Measurements from ENCODE around the gene KCNMB4. TPM values are rescaled to one million over a fixed set of nuclear protein-coding genes. Genes with fewer than 3 reads are reported as not detected.

Gene KCNMB4
- total RNA-seq, 3 donors from 2014 or later, result 0.98 to 1.5 (median 1.4) TPM

GRCh38 chr12:70448371-70448770 is 82.3 kb downstream of the KCNMB4 start:
- no peak overlapping the region for H3K4me3 ChIP-seq
- DNase-seq (ENCODE audit: low spot score in 2 of 2), result no peak
- intact Hi-C loops (cut with DNase I; ENCODE audit: low total_unique reads), result no loop called here
- no peaks in the 10 kb centered on the region for H3K27me3 ChIP-seq
- H3K4me1 ChIP-seq, result no peaks in the 10 kb centered on the region
- H3K9me3 ChIP-seq, result peaks cover 19 to 26% of the 10 kb centered on the region in 2 donors
- H3K27ac ChIP-seq, result no peak overlapping the region
- TF ChIP-seq POLR2A (IDR thresholded peaks at IDR 0.05) (no peak), POLR2AphosphoS5 (IDR thresholded peaks at IDR 0.05) (no peak)
- TF ChIP-seq, protein P1, sequence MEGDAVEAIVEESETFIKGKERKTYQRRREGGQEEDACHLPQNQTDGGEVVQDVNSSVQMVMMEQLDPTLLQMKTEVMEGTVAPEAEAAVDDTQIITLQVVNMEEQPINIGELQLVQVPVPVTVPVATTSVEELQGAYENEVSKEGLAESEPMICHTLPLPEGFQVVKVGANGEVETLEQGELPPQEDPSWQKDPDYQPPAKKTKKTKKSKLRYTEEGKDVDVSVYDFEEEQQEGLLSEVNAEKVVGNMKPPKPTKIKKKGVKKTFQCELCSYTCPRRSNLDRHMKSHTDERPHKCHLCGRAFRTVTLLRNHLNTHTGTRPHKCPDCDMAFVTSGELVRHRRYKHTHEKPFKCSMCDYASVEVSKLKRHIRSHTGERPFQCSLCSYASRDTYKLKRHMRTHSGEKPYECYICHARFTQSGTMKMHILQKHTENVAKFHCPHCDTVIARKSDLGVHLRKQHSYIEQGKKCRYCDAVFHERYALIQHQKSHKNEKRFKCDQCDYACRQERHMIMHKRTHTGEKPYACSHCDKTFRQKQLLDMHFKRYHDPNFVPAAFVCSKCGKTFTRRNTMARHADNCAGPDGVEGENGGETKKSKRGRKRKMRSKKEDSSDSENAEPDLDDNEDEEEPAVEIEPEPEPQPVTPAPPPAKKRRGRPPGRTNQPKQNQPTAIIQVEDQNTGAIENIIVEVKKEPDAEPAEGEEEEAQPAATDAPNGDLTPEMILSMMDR (IDR thresholded peaks at IDR 0.05), result no peak
- H3K36me3 ChIP-seq, result no peaks in the 10 kb centered on the region

DNA sequence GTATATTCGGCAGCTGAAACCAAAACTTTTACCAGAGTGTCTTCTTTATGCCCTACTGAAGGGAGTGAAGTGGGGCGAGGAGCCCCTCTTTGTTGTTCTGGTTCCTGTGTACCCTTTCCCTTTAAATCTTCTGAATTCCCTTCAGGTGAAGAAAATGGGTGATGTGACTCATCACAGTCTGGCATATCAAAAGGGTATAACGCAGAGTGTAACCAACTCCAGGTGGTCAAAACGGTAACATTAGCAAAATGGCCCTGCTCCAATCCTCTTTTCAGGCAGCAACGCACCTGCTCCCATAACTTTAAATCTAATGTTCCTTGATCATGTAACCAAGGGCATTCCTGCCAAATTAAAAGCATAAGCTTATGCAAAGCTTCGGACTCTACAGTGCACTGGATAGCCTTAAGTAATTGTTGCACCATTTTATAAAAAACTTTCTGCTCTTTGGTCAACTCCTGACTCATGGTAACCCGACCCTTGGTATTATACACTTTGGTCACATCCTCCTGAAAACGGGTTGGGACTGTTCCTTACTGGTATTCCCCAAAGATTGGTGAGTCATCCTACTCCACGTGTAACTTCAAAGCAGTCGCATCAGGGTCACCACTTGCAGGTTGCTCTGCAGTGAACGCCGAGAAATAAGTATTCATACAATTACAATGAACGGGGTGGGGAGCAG is 83.1 kb downstream of the KCNMB4 start:
- no peaks in the 10 kb centered on the region for H3K36me3 ChIP-seq
- no peaks in the 10 kb centered on the region for H3K27me3 ChIP-seq
- intact Hi-C loops (cut with DNase I; ENCODE audit: low total_unique reads), result no loop called here
- H3K4me3 ChIP-seq, result no peak overlapping the region
- no peak overlapping the region for H3K27ac ChIP-seq
- peaks cover 19 to 26% of the 10 kb centered on the region in 2 donors for H3K9me3 ChIP-seq
- H3K4me1 ChIP-seq, result no peaks in the 10 kb centered on the region
- no peak for DNase-seq (ENCODE audit: low spot score in 2 of 2)
- no peak for TF ChIP-seq POLR2AphosphoS5 (IDR thresholded peaks at IDR 0.05)
- no peak for TF ChIP-seq POLR2A (IDR thresholded peaks at IDR 0.05)
- TF ChIP-seq, protein P1 (IDR thresholded peaks at IDR 0.05), result no peak

- Histone ChIP-seq H3K4me1 (no peaks in the 10 kb centered on the region), H3K27ac (no peak overlapping the region), H3K4me3 (no peak overlapping the region), H3K9me3 (peaks cover 19 to 30% of the 10 kb centered on the region in 2 donors), H3K36me3 (no peaks in the 10 kb centered on the region), H3K27me3 (no peaks in the 10 kb centered on the region)
- intact Hi-C loops (cut with DNase I; ENCODE audit: low total_unique reads), result no loop called here
- no peak for DNase-seq (ENCODE audit: low spot score in 2 of 2)
- TF ChIP-seq POLR2AphosphoS5 (IDR thresholded peaks at IDR 0.05), result no peak
- TF ChIP-seq POLR2A (IDR thresholded peaks at IDR 0.05), result no peak
- TF ChIP-seq, protein P1 (IDR thresholded peaks at IDR 0.05), result no peak
Observed at GRCh38 chr12:70449753-70450341, 83.8 kb downstream of the KCNMB4 start.

- intact Hi-C loops (cut with DNase I; ENCODE audit: low total_unique reads), result no loop called here
- Histone ChIP-seq H3K27me3 (no peaks in the 10 kb centered on the region), H3K36me3 (no peaks in the 10 kb centered on the region), H3K27ac (no peak overlapping the region), H3K4me3 (no peak overlapping the region), H3K9me3 (peaks cover 19 to 32% of the 10 kb centered on the region in 2 donors), H3K4me1 (no peaks in the 10 kb centered on the region)
- TF ChIP-seq POLR2AphosphoS5 (IDR thresholded peaks at IDR 0.05) (no peak), POLR2A (IDR thresholded peaks at IDR 0.05) (no peak)
- TF ChIP-seq, protein P1 (IDR thresholded peaks at IDR 0.05), result no peak
- DNase-seq (ENCODE audit: low spot score in 2 of 2), result no peak
Observed at GRCh38 chr12:70451528-70451927, 85.4 kb downstream of the KCNMB4 start.

GRCh38 chr12:70456953-70457352 is 90.9 kb downstream of the KCNMB4 start:
- Histone ChIP-seq H3K4me3 (no peak overlapping the region), H3K4me1 (no peaks in the 10 kb centered on the region), H3K27ac (no peak overlapping the region), H3K36me3 (no peaks in the 10 kb centered on the region), H3K27me3 (no peaks in the 10 kb centered on the region), H3K9me3 (peaks cover 0 to 5% of the 10 kb centered on the region in 2 donors)
- intact Hi-C loops (cut with DNase I; ENCODE audit: low total_unique reads), result no loop called here
- TF ChIP-seq POLR2AphosphoS5 (IDR thresholded peaks at IDR 0.05), result no peak
- TF ChIP-seq, protein P1 (IDR thresholded peaks at IDR 0.05), result no peak
- no peak for DNase-seq (ENCODE audit: low spot score in 2 of 2)
